ENCODE data around the gene SCGN.

DNA sequence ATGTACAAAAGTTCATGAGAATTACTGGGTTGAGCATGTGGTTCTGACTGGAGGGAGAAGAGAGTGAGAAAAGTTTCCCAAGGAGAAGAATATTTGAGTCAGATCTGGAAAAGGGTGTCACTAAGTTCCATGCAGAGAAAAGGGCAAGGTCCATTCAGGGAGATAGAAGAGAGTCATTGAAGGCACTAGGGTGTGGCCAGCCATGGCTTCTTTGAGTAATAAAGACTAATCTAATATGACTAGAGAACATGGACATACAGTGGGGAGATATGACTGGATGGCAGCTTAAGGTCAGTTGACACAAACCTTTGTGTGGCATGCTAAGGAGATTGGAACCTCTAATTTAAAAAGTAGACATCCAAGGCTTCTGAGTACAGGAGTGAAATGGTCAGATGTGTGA, 91.9 kb downstream of the SCGN start:
- TF ChIP-seq, protein P1, sequence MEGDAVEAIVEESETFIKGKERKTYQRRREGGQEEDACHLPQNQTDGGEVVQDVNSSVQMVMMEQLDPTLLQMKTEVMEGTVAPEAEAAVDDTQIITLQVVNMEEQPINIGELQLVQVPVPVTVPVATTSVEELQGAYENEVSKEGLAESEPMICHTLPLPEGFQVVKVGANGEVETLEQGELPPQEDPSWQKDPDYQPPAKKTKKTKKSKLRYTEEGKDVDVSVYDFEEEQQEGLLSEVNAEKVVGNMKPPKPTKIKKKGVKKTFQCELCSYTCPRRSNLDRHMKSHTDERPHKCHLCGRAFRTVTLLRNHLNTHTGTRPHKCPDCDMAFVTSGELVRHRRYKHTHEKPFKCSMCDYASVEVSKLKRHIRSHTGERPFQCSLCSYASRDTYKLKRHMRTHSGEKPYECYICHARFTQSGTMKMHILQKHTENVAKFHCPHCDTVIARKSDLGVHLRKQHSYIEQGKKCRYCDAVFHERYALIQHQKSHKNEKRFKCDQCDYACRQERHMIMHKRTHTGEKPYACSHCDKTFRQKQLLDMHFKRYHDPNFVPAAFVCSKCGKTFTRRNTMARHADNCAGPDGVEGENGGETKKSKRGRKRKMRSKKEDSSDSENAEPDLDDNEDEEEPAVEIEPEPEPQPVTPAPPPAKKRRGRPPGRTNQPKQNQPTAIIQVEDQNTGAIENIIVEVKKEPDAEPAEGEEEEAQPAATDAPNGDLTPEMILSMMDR (conservative IDR thresholded peaks at IDR 0.05; ENCODE audit: low read depth, low read length), result no peak
- no peak for TF ChIP-seq POLR2A (IDR thresholded peaks at IDR 0.05; ENCODE audit: low read depth, low read length)
- no peak for TF ChIP-seq BHLHE40 (IDR thresholded peaks at IDR 0.05; ENCODE audit: low read depth, low read length)
- TF ChIP-seq RFX5 (IDR thresholded peaks at IDR 0.05; ENCODE audit: low read depth, low read length), result no peak
- TF ChIP-seq MAZ (IDR thresholded peaks at IDR 0.05; ENCODE audit: borderline replicate concordance, low read depth, low read length), result no peak
- no peak for TF ChIP-seq MAFK (IDR thresholded peaks at IDR 0.05; ENCODE audit: low read depth, low read length)
- TF ChIP-seq, protein P2, sequence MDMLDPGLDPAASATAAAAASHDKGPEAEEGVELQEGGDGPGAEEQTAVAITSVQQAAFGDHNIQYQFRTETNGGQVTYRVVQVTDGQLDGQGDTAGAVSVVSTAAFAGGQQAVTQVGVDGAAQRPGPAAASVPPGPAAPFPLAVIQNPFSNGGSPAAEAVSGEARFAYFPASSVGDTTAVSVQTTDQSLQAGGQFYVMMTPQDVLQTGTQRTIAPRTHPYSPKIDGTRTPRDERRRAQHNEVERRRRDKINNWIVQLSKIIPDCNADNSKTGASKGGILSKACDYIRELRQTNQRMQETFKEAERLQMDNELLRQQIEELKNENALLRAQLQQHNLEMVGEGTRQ (IDR thresholded peaks at IDR 0.05; ENCODE audit: low read depth, low read length), result no peak
- no peak for TF ChIP-seq MXI1 (IDR thresholded peaks at IDR 0.05; ENCODE audit: borderline replicate concordance, low read depth, low read length)
